DND-41 (cell line): ENCODE results near the gene CTSE.

Experiments used
- ATAC-seq: fragments of 200-7000 bp; cut with Tn5 transposase; 3 replicates; pipeline ENCODE4 v1.9.1; 2021; ENCODE audit warnings: low read depth; ENCODE audit not compliant: insufficient read depth
- DNase-seq: peaks from one replicate; pipeline ENCODE4 v3.0.0-alpha.2; 2020
- H2AFZ ChIP-seq: 2 replicates; pipeline ENCODE4 v1.6.0; 2012; ENCODE audit warnings: low read depth, low read length
- H3K27ac ChIP-seq: 2 replicates; pipeline ENCODE4 v1.5.1; 2012; ENCODE audit warnings: low read length, inconsistent platforms
- H3K27me3 ChIP-seq: fragments of 200-600 bp; sonication (generic); 2 replicates; pipeline ENCODE4 v1.6.0; 2012; ENCODE audit warnings: low read length, mild to moderate bottlenecking, inconsistent platforms; ENCODE audit not compliant: insufficient read depth, poor library complexity
- H3K36me3 ChIP-seq: 2 replicates; pipeline ENCODE4 v1.5.1; 2012; ENCODE audit warnings: low read length, inconsistent platforms; ENCODE audit not compliant: insufficient read depth
- H3K4me1 ChIP-seq: 2 replicates; pipeline ENCODE4 v1.5.1; 2012; ENCODE audit warnings: mild to moderate bottlenecking, low read length; ENCODE audit not compliant: insufficient read depth
- H3K4me2 ChIP-seq: 2 replicates; pipeline ENCODE4 v1.6.0; 2012; ENCODE audit warnings: mild to moderate bottlenecking, moderate library complexity, low read length, inconsistent platforms; ENCODE audit not compliant: insufficient read depth
- H3K4me3 ChIP-seq, 2 experiments: fragments of 200-600 bp in 1 of 2; shearing (Covaris generic) in 1 of 2; 2 replicates each; pipeline ENCODE4 v1.5.1; 2012 to 2016; ENCODE audit warnings: inconsistent platforms in 2 of 2, low read length in 2 of 2, mild to moderate bottlenecking in 2 of 2, low read depth in 1 of 2, moderate library complexity in 1 of 2
- H3K79me2 ChIP-seq: 2 replicates; pipeline ENCODE4 v1.6.0; 2012; ENCODE audit warnings: low read length, inconsistent platforms; ENCODE audit not compliant: insufficient read depth
- H3K9ac ChIP-seq: 2 replicates; pipeline ENCODE4 v1.6.0; 2012; ENCODE audit warnings: low read depth, mild to moderate bottlenecking, inconsistent platforms, low read length, moderate library complexity
- H3K9me3 ChIP-seq: 2 replicates; pipeline ENCODE4 v1.5.1; 2012; ENCODE audit warnings: low read length, moderate library complexity, mild to moderate bottlenecking, inconsistent platforms; ENCODE audit not compliant: insufficient read depth, severe bottlenecking
- H4K20me1 ChIP-seq: 2 replicates; pipeline ENCODE4 v1.6.0; 2012; ENCODE audit warnings: low read length; ENCODE audit not compliant: insufficient read depth
- EZH2 ChIP-seq: IDR thresholded peaks from 3 replicates; pipeline ENCODE4 v1.6.1; 2012; ENCODE audit warnings: borderline replicate concordance, low read depth, mild to moderate bottlenecking, moderate library complexity, low read length, inconsistent platforms; ENCODE audit not compliant: severe bottlenecking
- TF ChIP-seq, protein P1 (sequence below): IDR thresholded peaks from 2 replicates; pipeline ENCODE4 v1.5.1; 2012; ENCODE audit warnings: borderline replicate concordance, low read length, moderate library complexity, mild to moderate bottlenecking; ENCODE audit not compliant: poor library complexity, severe bottlenecking; ENCODE audit errors: extremely low read depth

CTSE gene

DNA sequence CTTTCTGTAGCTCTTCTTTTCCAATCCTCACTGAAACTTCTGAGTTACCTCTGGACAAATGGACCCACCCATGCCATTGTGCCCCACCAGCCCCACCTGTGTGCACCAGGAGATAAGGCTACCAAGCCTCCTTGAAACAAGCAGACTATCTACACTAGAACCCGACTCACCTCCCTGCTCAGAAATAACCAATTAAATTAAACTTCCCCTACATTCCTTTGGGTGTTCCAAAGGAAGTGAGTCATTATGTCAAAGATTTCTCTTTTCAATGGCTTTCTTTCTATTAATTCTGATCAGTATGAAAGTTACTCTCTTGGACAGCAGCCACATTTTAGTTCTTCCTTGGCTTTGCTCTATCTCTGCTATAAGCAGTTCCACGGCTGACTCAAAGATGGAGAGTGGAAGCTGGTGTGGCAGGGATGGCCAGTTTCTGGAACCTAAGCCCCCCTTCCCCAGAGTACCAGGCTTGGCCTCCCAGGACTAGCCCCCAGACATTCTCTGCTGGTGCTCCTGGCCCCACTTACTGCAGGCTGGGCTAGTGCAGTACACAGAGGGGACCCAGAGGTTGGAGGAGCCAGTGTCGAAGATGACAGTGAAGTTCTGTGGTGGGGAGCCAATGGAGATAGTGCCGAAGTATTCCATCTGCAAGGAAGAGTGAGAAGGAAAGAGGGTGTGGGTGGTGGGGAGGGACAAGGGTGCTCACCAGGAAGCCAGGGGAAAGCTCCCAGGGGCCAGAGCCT, 1.9 kb downstream of the CTSE start:
- no peaks in the 10 kb centered on the region for H4K20me1 ChIP-seq
- no peaks in the 10 kb centered on the region for H3K4me1 ChIP-seq
- TF ChIP-seq EZH2 = no peak
- TF ChIP-seq, protein P1, sequence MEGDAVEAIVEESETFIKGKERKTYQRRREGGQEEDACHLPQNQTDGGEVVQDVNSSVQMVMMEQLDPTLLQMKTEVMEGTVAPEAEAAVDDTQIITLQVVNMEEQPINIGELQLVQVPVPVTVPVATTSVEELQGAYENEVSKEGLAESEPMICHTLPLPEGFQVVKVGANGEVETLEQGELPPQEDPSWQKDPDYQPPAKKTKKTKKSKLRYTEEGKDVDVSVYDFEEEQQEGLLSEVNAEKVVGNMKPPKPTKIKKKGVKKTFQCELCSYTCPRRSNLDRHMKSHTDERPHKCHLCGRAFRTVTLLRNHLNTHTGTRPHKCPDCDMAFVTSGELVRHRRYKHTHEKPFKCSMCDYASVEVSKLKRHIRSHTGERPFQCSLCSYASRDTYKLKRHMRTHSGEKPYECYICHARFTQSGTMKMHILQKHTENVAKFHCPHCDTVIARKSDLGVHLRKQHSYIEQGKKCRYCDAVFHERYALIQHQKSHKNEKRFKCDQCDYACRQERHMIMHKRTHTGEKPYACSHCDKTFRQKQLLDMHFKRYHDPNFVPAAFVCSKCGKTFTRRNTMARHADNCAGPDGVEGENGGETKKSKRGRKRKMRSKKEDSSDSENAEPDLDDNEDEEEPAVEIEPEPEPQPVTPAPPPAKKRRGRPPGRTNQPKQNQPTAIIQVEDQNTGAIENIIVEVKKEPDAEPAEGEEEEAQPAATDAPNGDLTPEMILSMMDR = no peak
- no peaks in the 10 kb centered on the region for H3K9me3 ChIP-seq
- ATAC-seq (no peak), DNase-seq (no peak)
- no peak overlapping the region for H3K4me3 ChIP-seq
- no peak overlapping the region for H3K27ac ChIP-seq
- no peak overlapping the region for H3K4me2 ChIP-seq
- no peak overlapping the region for H3K9ac ChIP-seq
- no peak overlapping the region for H2AFZ ChIP-seq
- H3K79me2 ChIP-seq = no peaks in the 10 kb centered on the region
- peaks cover 10% of the 10 kb centered on the region for H3K27me3 ChIP-seq
- no peaks in the 10 kb centered on the region for H3K36me3 ChIP-seq

DNA sequence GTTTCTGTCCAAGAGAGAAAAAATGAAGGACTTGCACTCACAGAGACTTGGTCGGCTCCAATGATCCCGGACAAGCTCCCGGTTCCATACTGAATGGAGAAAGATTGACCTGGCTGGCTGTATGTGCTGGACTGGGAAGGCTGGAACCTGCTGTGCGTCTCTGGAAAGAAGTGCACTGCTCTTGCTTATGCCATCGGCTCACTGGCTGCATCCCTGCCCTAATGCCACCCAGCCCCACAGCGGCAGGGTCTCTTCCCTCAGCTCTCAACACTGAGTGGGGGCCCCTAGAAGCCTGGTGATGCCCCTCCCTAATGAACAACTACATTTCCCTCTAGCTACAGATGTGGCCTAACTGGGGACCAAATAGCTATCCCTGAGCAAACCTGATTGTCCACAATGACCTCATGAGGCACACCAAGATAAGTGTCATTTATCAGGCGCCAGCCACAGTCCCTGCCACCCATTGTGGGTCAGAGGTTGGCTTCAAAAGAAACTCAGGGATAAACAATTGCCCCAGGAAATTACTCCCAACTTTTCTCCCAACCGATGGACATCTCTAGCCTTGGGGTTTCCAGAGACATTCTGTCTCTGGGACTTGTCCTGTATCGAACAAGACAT, 2.6 kb downstream of the CTSE start:
- no peaks in the 10 kb centered on the region for H4K20me1 ChIP-seq
- H3K9me3 ChIP-seq = no peaks in the 10 kb centered on the region
- peaks cover 10% of the 10 kb centered on the region for H3K27me3 ChIP-seq
- no peak overlapping the region for H3K27ac ChIP-seq
- no peak overlapping the region for H3K9ac ChIP-seq
- H3K4me3 ChIP-seq = no peak overlapping the region
- no peak overlapping the region for H2AFZ ChIP-seq
- H3K36me3 ChIP-seq = no peaks in the 10 kb centered on the region
- no peaks in the 10 kb centered on the region for H3K79me2 ChIP-seq
- DNase-seq (no peak), ATAC-seq (no peak)
- TF ChIP-seq EZH2 = no peak
- TF ChIP-seq, protein P1 = no peak
- H3K4me2 ChIP-seq = no peak overlapping the region
- no peaks in the 10 kb centered on the region for H3K4me1 ChIP-seq

DNA sequence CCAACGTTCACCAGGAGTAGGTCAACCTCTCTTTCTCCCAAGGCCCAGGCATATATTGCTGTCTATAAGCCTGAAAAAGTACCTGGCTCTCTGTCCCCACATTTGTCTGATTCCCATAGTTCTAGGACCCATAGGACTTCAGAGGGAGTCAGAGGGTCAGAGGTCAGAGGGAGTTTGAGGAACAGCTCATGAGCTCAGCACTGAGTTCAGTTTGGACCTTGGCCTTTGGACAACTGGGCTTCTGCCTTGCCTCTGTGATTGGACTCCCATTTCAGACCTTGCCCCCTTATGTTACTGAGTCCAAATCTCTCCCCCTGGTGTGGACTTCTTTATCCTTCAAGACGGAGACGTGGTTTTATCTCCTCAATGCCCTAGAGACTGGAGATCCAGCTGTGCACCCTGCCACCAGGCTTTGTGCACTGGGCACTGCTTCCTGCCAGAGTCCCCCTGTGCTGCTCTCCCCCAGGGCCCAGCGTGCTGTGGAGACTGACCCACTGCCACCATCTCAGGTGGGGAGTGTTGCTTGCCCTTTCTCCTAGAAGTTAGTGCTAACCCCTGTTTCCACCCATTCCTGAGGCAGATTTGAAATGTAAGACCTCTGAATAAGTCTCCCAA, 3.2 kb downstream of the CTSE start:
- no peaks in the 10 kb centered on the region for H4K20me1 ChIP-seq
- no peaks in the 10 kb centered on the region for H3K79me2 ChIP-seq
- no peak overlapping the region for H3K4me3 ChIP-seq
- TF ChIP-seq EZH2 = no peak
- TF ChIP-seq, protein P1 = no peak
- no peak overlapping the region for H3K9ac ChIP-seq
- no peak overlapping the region for H3K4me2 ChIP-seq
- no peaks in the 10 kb centered on the region for H3K9me3 ChIP-seq
- H3K36me3 ChIP-seq = no peaks in the 10 kb centered on the region
- ATAC-seq (no peak), DNase-seq (no peak)
- H3K27me3 ChIP-seq = peaks cover 10% of the 10 kb centered on the region
- no peaks in the 10 kb centered on the region for H3K4me1 ChIP-seq
- H3K27ac ChIP-seq = no peak overlapping the region
- H2AFZ ChIP-seq = no peak overlapping the region
